ENCODE data around the gene PRKCD.

The PRKCD gene

DNA sequence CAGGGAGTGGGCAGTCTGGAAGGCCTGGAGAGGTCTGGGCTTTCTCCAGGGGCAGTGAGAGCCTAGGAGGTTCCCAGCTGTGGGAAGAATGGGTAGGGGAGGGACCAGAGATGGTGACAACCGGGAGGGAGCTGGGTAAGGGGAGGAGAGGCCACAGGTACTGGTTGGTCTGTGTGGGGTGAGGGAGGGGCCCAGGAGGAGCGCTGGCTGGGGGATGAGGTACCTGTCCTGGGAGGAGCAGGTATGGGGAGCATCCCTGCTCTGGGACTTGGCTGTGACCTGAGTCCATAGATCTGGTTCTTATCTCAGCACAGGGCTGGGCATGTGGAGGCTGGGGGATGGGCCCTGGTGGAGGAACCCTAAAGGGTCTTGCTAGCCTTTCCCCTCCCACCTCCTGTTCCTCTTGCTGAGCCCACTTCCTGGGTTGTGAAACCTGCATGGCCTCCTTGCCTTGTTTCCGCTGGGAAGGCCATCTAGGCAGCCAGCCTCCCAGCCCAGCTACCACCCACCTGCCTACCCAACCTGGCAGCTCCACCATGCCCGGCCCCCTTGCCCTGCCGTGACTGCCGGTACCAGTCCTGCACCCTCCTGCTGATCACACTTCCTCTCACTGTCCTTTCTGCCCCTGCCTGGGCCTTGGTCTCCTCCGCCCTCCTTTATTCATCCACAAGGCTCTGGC, 11.0 kb downstream of the PRKCD start:
- ChIA-PET POLR2A (no interaction called here), CTCF (no interaction called here)
- TF ChIP-seq, protein P1, sequence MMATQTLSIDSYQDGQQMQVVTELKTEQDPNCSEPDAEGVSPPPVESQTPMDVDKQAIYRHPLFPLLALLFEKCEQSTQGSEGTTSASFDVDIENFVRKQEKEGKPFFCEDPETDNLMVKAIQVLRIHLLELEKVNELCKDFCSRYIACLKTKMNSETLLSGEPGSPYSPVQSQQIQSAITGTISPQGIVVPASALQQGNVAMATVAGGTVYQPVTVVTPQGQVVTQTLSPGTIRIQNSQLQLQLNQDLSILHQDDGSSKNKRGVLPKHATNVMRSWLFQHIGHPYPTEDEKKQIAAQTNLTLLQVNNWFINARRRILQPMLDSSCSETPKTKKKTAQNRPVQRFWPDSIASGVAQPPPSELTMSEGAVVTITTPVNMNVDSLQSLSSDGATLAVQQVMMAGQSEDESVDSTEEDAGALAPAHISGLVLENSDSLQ (IDR thresholded peaks at IDR 0.05): no peak
- TF ChIP-seq ELF4 (IDR thresholded peaks at IDR 0.05): no peak
- no peak for TF ChIP-seq BHLHE40 (IDR thresholded peaks at IDR 0.05; ENCODE audit: borderline replicate concordance)
- TF ChIP-seq L3MBTL2 (conservative IDR thresholded peaks at IDR 0.05): no peak
- no peak for TF ChIP-seq FOXK2 (IDR thresholded peaks at IDR 0.05)
- no peak for TF ChIP-seq LEF1 (IDR thresholded peaks at IDR 0.05; ENCODE audit: borderline replicate concordance)
- no peak for TF ChIP-seq TARDBP (IDR thresholded peaks at IDR 0.05)
- DNase-seq (ENCODE audit: extremely low spot score): no peak

- ChIA-PET POLR2A (interaction anchor here (1.6 kb wide), 1 partner anchor 12 kb away, joined by 4 read pairs; the partner anchor contains the start of gene PRKCD), CTCF (no interaction called here)
These were observed 12.1 kb downstream of the PRKCD start for GRCh38 chr3:53173107-53173506.

DNA sequence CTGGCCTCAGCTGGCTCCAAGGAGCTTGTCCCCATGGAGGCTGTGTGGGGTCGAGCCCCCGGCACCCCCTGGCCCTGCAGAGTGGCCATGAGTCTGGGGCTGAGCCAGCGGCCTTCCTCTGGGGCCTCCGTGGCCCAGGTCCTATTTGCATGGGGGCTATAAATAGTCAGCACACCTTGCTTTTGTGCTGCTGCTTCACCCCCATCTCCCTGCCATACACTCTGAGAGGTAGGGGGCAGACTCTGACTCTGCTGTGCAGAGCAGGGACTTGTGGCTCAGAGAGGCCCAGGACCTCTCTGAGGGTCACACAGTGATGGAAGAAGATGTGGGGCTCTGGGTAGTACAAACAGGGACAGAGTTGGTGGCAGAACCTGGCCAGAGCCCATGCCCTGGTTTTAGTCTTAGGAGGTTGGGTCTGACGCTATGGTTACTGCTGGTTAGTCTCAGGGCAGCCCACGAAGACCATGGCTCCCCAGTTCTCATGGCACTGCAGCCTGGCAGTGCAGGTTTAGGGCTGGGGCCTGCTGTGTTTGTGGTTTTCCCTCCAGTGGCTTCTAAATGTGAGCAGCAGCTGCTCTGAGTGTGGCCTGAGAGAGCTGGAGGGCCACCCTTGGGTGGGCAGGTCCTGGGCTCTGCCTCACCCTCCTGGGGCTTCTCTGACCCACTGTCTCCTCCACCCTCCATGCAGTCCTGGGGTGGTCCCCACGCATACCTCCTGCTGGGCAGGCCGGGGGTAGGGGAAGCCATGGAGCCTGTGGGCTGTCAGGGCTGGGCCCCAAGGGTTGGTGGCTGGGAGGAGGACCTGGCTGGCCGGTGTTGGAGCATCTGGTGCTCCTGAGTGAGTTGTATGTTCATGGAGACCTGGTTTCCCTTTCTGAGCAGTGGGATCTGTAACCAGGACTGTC, 13.6 kb downstream of the PRKCD start:
- POLR2A ChIA-PET: interaction anchor here (1.6 kb wide), 1 partner anchor 14 kb away, joined by 4 read pairs; the partner anchor contains the start of gene PRKCD
- DNase-seq (ENCODE audit: extremely low spot score): no peak
- CTCF ChIA-PET: no interaction called here
- TF ChIP-seq L3MBTL2 (conservative IDR thresholded peaks at IDR 0.05): no peak
- no peak for TF ChIP-seq SUZ12 (IDR thresholded peaks at IDR 0.05)
- TF ChIP-seq HDGF (IDR thresholded peaks at IDR 0.05; ENCODE audit: borderline replicate concordance): no peak
- TF ChIP-seq TARDBP (IDR thresholded peaks at IDR 0.05): no peak

More at GRCh38 chr3:53173107-53173506, 12.1 kb downstream of the PRKCD start:
- no peak for DNase-seq (ENCODE audit: extremely low spot score)
- no peak for TF ChIP-seq SUZ12 (IDR thresholded peaks at IDR 0.05)
- TF ChIP-seq SP1 (IDR thresholded peaks at IDR 0.05): no peak
- TF ChIP-seq CTBP1 (IDR thresholded peaks at IDR 0.05; ENCODE audit: borderline replicate concordance): no peak
- no peak for TF ChIP-seq HDGF (IDR thresholded peaks at IDR 0.05; ENCODE audit: borderline replicate concordance)
- no peak for TF ChIP-seq ARNT (IDR thresholded peaks at IDR 0.05)
- no peak for TF ChIP-seq FOXA1 (IDR thresholded peaks at IDR 0.05)
- TF ChIP-seq FOXK2 (IDR thresholded peaks at IDR 0.05): no peak
- TF ChIP-seq TARDBP (IDR thresholded peaks at IDR 0.05): no peak
- TF ChIP-seq FOXM1 (IDR thresholded peaks at IDR 0.05; ENCODE audit: borderline replicate concordance): no peak
- no peak for TF ChIP-seq NFRKB (IDR thresholded peaks at IDR 0.05)
- TF ChIP-seq L3MBTL2 (conservative IDR thresholded peaks at IDR 0.05): no peak
- no peak for TF ChIP-seq LEF1 (IDR thresholded peaks at IDR 0.05; ENCODE audit: borderline replicate concordance)
- TF ChIP-seq, protein P1 (IDR thresholded peaks at IDR 0.05): no peak
- no peak for TF ChIP-seq ELF4 (IDR thresholded peaks at IDR 0.05)
- no peak for TF ChIP-seq ZNF384 (IDR thresholded peaks at IDR 0.05)
- TF ChIP-seq BHLHE40 (IDR thresholded peaks at IDR 0.05; ENCODE audit: borderline replicate concordance): no peak

GRCh38 chr3:53175613-53176540, 14.9 kb downstream of the PRKCD start:
- POLR2A ChIA-PET: no interaction called here
- TF ChIP-seq, protein P1 (IDR thresholded peaks at IDR 0.05): no peak
- TF ChIP-seq ARNT (IDR thresholded peaks at IDR 0.05) (no peak), SUZ12 (IDR thresholded peaks at IDR 0.05) (no peak), ELF4 (IDR thresholded peaks at IDR 0.05) (no peak), FOXK2 (IDR thresholded peaks at IDR 0.05) (no peak), BHLHE40 (IDR thresholded peaks at IDR 0.05; ENCODE audit: borderline replicate concordance) (no peak), FOXM1 (IDR thresholded peaks at IDR 0.05; ENCODE audit: borderline replicate concordance) (no peak), LEF1 (IDR thresholded peaks at IDR 0.05; ENCODE audit: borderline replicate concordance) (no peak), TARDBP (IDR thresholded peaks at IDR 0.05) (no peak), HDGF (IDR thresholded peaks at IDR 0.05; ENCODE audit: borderline replicate concordance) (no peak), FOXA1 (IDR thresholded peaks at IDR 0.05) (no peak), L3MBTL2 (conservative IDR thresholded peaks at IDR 0.05) (no peak), CTBP1 (IDR thresholded peaks at IDR 0.05; ENCODE audit: borderline replicate concordance) (no peak), ZNF384 (IDR thresholded peaks at IDR 0.05) (no peak), NFRKB (IDR thresholded peaks at IDR 0.05) (no peak), SP1 (IDR thresholded peaks at IDR 0.05) (no peak)
- DNase-seq (ENCODE audit: extremely low spot score): no peak
- CTCF ChIA-PET: interaction anchor here (0.9 kb wide), 1 partner anchor 20 kb away, joined by 4 read pairs; no protein-coding TSS in a partner anchor

GRCh38 chr3:53178246-53178645, 17.2 kb downstream of the PRKCD start:
- TF ChIP-seq, protein P1 (IDR thresholded peaks at IDR 0.05): no peak
- no peak for TF ChIP-seq L3MBTL2 (conservative IDR thresholded peaks at IDR 0.05)
- TF ChIP-seq FOXK2 (IDR thresholded peaks at IDR 0.05): no peak
- TF ChIP-seq TARDBP (IDR thresholded peaks at IDR 0.05): no peak
- TF ChIP-seq NFRKB (IDR thresholded peaks at IDR 0.05): no peak
- no peak for TF ChIP-seq SP1 (IDR thresholded peaks at IDR 0.05)
- TF ChIP-seq BHLHE40 (IDR thresholded peaks at IDR 0.05; ENCODE audit: borderline replicate concordance): no peak
- no peak for TF ChIP-seq FOXA1 (IDR thresholded peaks at IDR 0.05)
- TF ChIP-seq CTBP1 (IDR thresholded peaks at IDR 0.05; ENCODE audit: borderline replicate concordance): no peak
- TF ChIP-seq FOXM1 (IDR thresholded peaks at IDR 0.05; ENCODE audit: borderline replicate concordance): no peak
- TF ChIP-seq ELF4 (IDR thresholded peaks at IDR 0.05): no peak
- TF ChIP-seq SUZ12 (IDR thresholded peaks at IDR 0.05): no peak
- ChIA-PET CTCF (no interaction called here), POLR2A (no interaction called here)
- no peak for DNase-seq (ENCODE audit: extremely low spot score)
